ENCODE results near the gene NAPSA. TPM values are rescaled to one million over a fixed set of nuclear protein-coding genes. Genes with fewer than 3 reads are reported as not detected.

The NAPSA gene
- 3.9 and 8.3 TPM in 2 replicates for total RNA-seq (2011; cell fraction: chromatin; rRNA removed; ENCODE audit: low replicate concordance)
- 5.0 and 5.5 TPM in 2 replicates for total RNA-seq (2011; cell fraction: nucleolus; rRNA removed)
- total RNA-seq (2011; cell fraction: nucleoplasm; rRNA removed), result 3.6 and 5.6 TPM in 2 replicates
- 0.41 and 0.78 TPM in 2 replicates for total RNA-seq (2014; rRNA removed)
- total RNA-seq (2014; rRNA removed; fragmentation: Illumina TruSeq; extraction: Trizol), result 0.45 and 0.65 TPM in 2 replicates
- 0.45 and 0.76 TPM in 2 replicates for total RNA-seq (2015; rRNA removed; fragmentation: Illumina TruSeq; extraction: Trizol)
- total RNA-seq (2021), result 1.9 and 2.3 TPM in 2 replicates
- 1.2 and 1.9 TPM in 2 replicates for polyA plus RNA-seq (2011; rRNA removed)
- polyA plus RNA-seq (2011; cell fraction: cytosol; rRNA removed), result 1.4 and 1.9 TPM in 2 replicates
- 11.3 and 12.5 TPM in 2 replicates for polyA plus RNA-seq (2011; cell fraction: nucleus; rRNA removed)
- 2.0 and 3.0 TPM in 2 replicates for polyA plus RNA-seq (2012)
- polyA plus RNA-seq (2014; fragmentation: Illumina TruSeq; extraction: Trizol), result 0.89 and 1.1 TPM in 2 replicates
- polyA plus RNA-seq (2014; fragmentation: Nextera tagmentation; extraction: Ambion mirVana), result under 1 TPM; 0.25 to 0.49 TPM
- polyA plus RNA-seq (2014; rRNA removed), result 0.69 and 1.6 TPM in 2 replicates
- polyA minus RNA-seq (2011; rRNA and poly(A)+ RNA removed), result 0.42 and 0.57 TPM in 2 replicates
- polyA minus RNA-seq (2011; cell fraction: cytosol; rRNA and poly(A)+ RNA removed), result 1.5 TPM in 1 of 2 replicates, not detected in the other
- polyA minus RNA-seq (2011; cell fraction: nucleus; rRNA and poly(A)+ RNA removed), result 2.0 and 2.2 TPM in 2 replicates
- percentile 34 among the genes with signal in this experiment for Bru-seq, nascent RNA
- BruChase-seq, experiment 1, labeled RNA remaining after a 2-hour chase, result percentile 32 among the genes with signal in this experiment
- percentile 42 among the genes with signal in this experiment for BruChase-seq, experiment 2, labeled RNA remaining after a 6-hour chase
- long read RNA-seq, experiment 1, partial matches to known transcripts, result 0 of 1 reads
- long read RNA-seq, experiment 1, other reads (novel, unspliced or antisense), result 1 of 1 reads
- long read RNA-seq, experiment 2, result 0 reads
- long read RNA-seq, experiment 3, result 0 reads

DNA sequence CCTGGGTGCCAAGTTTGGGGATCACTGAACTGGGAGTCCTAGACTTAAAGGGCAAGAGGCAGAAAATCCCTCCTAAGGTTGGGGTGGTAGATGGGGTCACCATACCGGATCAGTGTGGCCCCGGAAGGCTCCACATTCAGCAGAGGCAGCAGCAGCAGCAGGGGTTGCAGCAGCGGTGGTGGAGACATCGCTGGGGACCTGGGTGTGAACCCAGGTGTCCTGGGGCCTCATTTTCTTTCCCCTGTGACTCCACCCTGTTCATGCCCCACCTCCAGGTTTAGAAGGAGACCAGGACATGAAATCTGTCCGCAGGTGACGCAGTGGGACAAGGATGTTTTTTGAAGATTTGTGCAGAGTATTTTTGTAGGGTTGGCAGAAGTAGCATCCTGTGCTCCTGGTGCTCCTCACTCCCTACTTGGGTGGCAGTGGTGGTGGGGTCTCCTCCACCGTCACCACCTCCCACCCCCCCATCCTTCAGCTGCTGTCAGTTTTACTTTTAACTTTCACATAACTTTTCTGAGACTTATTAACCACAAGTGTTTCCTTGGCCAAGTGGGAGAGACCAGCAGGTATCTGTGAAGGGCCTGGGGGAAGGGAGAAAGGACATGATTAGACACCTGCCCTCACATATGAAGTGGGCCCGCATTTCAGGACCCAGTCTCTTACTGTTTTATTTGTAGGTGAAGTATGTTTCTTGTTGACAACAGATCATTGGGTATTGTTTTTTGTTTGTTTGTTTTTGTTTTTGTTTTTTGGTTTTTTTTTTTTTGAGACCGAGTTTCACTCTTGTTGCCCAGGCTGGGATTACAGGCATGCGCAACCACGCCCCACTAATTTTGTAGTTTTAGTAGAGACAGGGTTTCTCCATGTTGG is at the start of gene NAPSA:
TSS of gene NAPSA (minus strand) at position 206 of the 873 bp plus-strand sequence. CDS start at position 188, 18 bp downstream.
- peak within 1 kb of the TSS in 1 of 2 experiments; percentile 60; a peak in 1 of 4 replicates for H3K9ac ChIP-seq (ENCODE audit: insufficient read depth in 1 of 2, low read depth in 2 of 2, low read length in 2 of 2)
- no peak within 1 kb of the TSS for H3K4me3 ChIP-seq
- H3K79me2 ChIP-seq (ENCODE audit: control insufficient read depth, insufficient read depth, low read length), result peaks cover 17% of the 10 kb centered on the region; the same call in 2 of the 3 replicates
- H2AFZ ChIP-seq (ENCODE audit: low read depth, low read length), result no peak within 1 kb of the TSS
- no peaks in the 10 kb centered on the region for H3K9me3 ChIP-seq (replicated peaks; ENCODE audit: control insufficient read depth, insufficient read depth, low read depth, low read length)
- no TSS peak for BruUV-seq (replicated peaks)
- ATAC-seq (no peak), FAIRE-seq (no peak), DNase-seq (ENCODE audit: extremely low read depth in 1 of 4, low spot score in 3 of 4) (no peak)
- in situ Hi-C loops (cut with MboI), result loop anchor here (5.0 kb wide), 1 partner anchor 97 kb away; no protein-coding TSS in a partner anchor
- 60% methylated on average over 10 of the region's 11 CpGs for WGBS (ENCODE audit: insufficient coverage, low coverage, missing lambda C conversion rate)
- H3K4me2 ChIP-seq (ENCODE audit: insufficient read depth, low read length), result no peak within 1 kb of the TSS
- intact Hi-C loops (cut with micrococcal nuclease), result no loop called here
- no peaks in the 10 kb centered on the region for H3K36me3 ChIP-seq (ENCODE audit: control insufficient read depth, insufficient read depth, low read length)
- POLR2A ChIA-PET, result interaction anchor here (0.9 to 1.0 kb wide), 2 partner anchors 10 to 95 kb away, joined by 3 to 6 read pairs; partner anchors contain the start of gene NR1H2
- CTCF ChIA-PET (ENCODE audit: low intra/inter-chr PET ratio), result no interaction called here
- H3K27me3 ChIP-seq (ENCODE audit: control insufficient read depth in 2 of 2, insufficient read depth in 2 of 2, low read length in 2 of 2), result no peaks in the 10 kb centered on the region
- H4K20me1 ChIP-seq (replicated peaks; ENCODE audit: control insufficient read depth, insufficient read depth, low read length), result no peaks in the 10 kb centered on the region
- no peak within 1 kb of the TSS for H3K27ac ChIP-seq (ENCODE audit: extremely low read depth, low read depth, low read length)
- H3K4me1 ChIP-seq (replicated peaks in 1 of 2; ENCODE audit: control insufficient read depth in 2 of 2, insufficient read depth in 2 of 2, low read length in 2 of 2), result peaks cover 42 to 58% of the 10 kb centered on the region in 2 experiments
- no peaks in the 10 kb centered on the region for H3K9me1 ChIP-seq (ENCODE audit: control insufficient read depth, insufficient read depth, low read length)
- TF ChIP-seq CEBPG (CRISPR knock-in tag; IDR thresholded peaks at IDR 0.05) (no peak), CEBPG (tag; conservative IDR thresholded peaks at IDR 0.05 in 1 of 2, IDR thresholded peaks at IDR 0.05 in 1 of 2) (no peak), RUNX1 (IDR thresholded peaks at IDR 0.05; ENCODE audit: low read depth) (no peak), NFXL1 (CRISPR knock-in tag; IDR thresholded peaks at IDR 0.05) (no peak), ZNF668 (CRISPR knock-in tag; IDR thresholded peaks at IDR 0.05) (no peak), ZNF696 (CRISPR knock-in tag; conservative IDR thresholded peaks at IDR 0.05) (no peak), RAD21 (CRISPR knock-in tag; conservative IDR thresholded peaks at IDR 0.05 in 1 of 2, IDR thresholded peaks at IDR 0.05 in 1 of 2) (no peak), HDGF (IDR thresholded peaks at IDR 0.05) (no peak), ELF2 (CRISPR knock-in tag; IDR thresholded peaks at IDR 0.05) (no peak), IRF2 (CRISPR knock-in tag; IDR thresholded peaks at IDR 0.05) (no peak), CBX5 (IDR thresholded peaks at IDR 0.05; ENCODE audit: borderline replicate concordance, low read depth) (no peak), ARID3A (IDR thresholded peaks at IDR 0.05; ENCODE audit: borderline replicate concordance, low read depth, low read length) (no peak), TCF7 (IDR thresholded peaks at IDR 0.05; ENCODE audit: borderline replicate concordance) (no peak), IFI16 (CRISPR knock-in tag; IDR thresholded peaks at IDR 0.05) (no peak), KDM4B (IDR thresholded peaks at IDR 0.05; ENCODE audit: borderline replicate concordance in 2 of 2, low read depth in 1 of 2) (no peak), ZNF445 (CRISPR knock-in tag; IDR thresholded peaks at IDR 0.05; ENCODE audit: low read depth) (no peak)

Measured in K562 (cell line).